Measurements from ENCODE around the gene PCDHGA8. TPM values are rescaled to one million over a fixed set of nuclear protein-coding genes. Genes with fewer than 3 reads are reported as not detected.
"Not testable (repeated sequence)": the region's sequence is repeated elsewhere in the genome, so short reads cannot be mapped to it uniquely, and the experiment has no call there.

Gene PCDHGA8
- polyA plus RNA-seq, 1 donor, result 0.19 TPM

GRCh38 chr5:141388661-141389060 is 3.8 kb upstream of the PCDHGA8 start:
- Histone ChIP-seq H3K27me3 (ENCODE audit: control insufficient read depth, insufficient read depth, low read length) (peaks cover 42% of the 10 kb centered on the region), H3K27ac (ENCODE audit: low read length) (no peak overlapping the region), H3K36me3 (ENCODE audit: control insufficient read depth, insufficient read depth, low read length) (no peaks in the 10 kb centered on the region), H3K4me1 (ENCODE audit: control insufficient read depth, insufficient read depth, low read length) (no peaks in the 10 kb centered on the region), H3K4me3 (ENCODE audit: low read length) (no peak overlapping the region), H3K9me3 (ENCODE audit: control insufficient read depth, low read depth, low read length) (peaks cover 48% of the 10 kb centered on the region)
- WGBS (ENCODE audit: insufficient coverage, low lambda C conversion rate), result 42% methylated on average over 3 of the region's 10 CpGs
- DNase-seq, result no peak

DNA sequence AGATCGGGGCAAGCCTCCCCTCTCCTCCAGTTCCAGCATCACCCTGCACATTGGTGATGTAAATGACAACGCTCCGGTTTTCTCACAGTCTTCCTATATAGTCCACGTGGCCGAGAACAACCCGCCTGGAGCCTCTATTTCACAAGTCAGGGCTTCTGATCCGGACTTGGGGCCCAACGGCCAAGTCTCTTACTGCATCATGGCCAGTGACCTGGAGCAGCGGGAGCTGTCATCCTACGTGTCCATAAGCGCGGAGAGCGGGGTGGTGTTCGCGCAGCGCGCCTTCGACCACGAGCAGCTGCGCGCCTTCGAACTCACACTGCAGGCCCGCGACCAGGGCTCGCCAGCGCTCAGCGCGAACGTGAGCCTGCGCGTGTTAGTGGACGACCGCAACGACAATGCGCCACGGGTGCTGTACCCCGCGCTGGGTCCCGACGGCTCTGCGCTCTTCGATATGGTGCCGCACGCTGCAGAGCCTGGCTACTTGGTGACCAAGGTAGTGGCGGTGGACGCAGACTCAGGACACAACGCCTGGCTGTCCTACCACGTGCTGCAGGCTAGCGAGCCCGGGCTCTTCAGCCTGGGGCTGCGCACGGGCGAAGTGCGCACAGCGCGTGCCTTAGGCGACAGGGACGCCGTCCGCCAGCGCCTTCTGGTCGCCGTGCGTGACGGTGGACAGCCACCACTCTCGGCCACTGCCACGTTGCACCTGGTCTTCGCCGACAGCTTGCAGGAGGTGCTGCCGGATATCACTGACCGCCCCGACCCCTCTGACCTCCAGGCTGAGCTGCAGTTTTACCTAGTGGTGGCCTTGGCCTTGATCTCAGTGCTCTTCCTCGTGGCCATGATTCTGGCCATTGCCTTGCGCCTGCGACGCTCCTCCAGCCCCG is 3.0 kb upstream of the PCDHGA8 start:
- WGBS (ENCODE audit: insufficient coverage, low lambda C conversion rate), result no CpG with 5 or more reads among the region's 77 CpGs
- H3K27me3 ChIP-seq (ENCODE audit: control insufficient read depth, insufficient read depth, low read length), result peaks cover 43% of the 10 kb centered on the region
- H3K4me1 ChIP-seq (ENCODE audit: control insufficient read depth, insufficient read depth, low read length), result no peaks in the 10 kb centered on the region
- H3K27ac ChIP-seq (ENCODE audit: low read length), result no peak overlapping the region
- no peak overlapping the region for H3K4me3 ChIP-seq (ENCODE audit: low read length)
- H3K9me3 ChIP-seq (ENCODE audit: control insufficient read depth, low read depth, low read length), result peaks cover 52% of the 10 kb centered on the region
- H3K36me3 ChIP-seq (ENCODE audit: control insufficient read depth, insufficient read depth, low read length), result no peaks in the 10 kb centered on the region
- no peak for DNase-seq

- no peak overlapping the region for H3K4me3 ChIP-seq (ENCODE audit: low read length)
- H3K27ac ChIP-seq (ENCODE audit: low read length), result no peak overlapping the region
- peaks cover 41% of the 10 kb centered on the region for H3K27me3 ChIP-seq (ENCODE audit: control insufficient read depth, insufficient read depth, low read length)
- peaks cover 56% of the 10 kb centered on the region for H3K9me3 ChIP-seq (ENCODE audit: control insufficient read depth, low read depth, low read length)
- 31% methylated on average over 3 of the region's 21 CpGs for WGBS (ENCODE audit: insufficient coverage, low lambda C conversion rate)
- no peaks in the 10 kb centered on the region for H3K4me1 ChIP-seq (ENCODE audit: control insufficient read depth, insufficient read depth, low read length)
- DNase-seq, result no peak
- H3K36me3 ChIP-seq (ENCODE audit: control insufficient read depth, insufficient read depth, low read length), result no peaks in the 10 kb centered on the region
Measured at GRCh38 chr5:141393267-141393666, 834 bp downstream of the PCDHGA8 start.

- not testable (repeated sequence) for H3K4me3 ChIP-seq (ENCODE audit: low read length); H3K27ac ChIP-seq (ENCODE audit: low read length); DNase-seq; H3K36me3 ChIP-seq (ENCODE audit: control insufficient read depth, insufficient read depth, low read length); H3K4me1 ChIP-seq (ENCODE audit: control insufficient read depth, insufficient read depth, low read length)
- H3K27me3 ChIP-seq (ENCODE audit: control insufficient read depth, insufficient read depth, low read length), result peaks cover 42% of the 10 kb centered on the region
- H3K9me3 ChIP-seq (ENCODE audit: control insufficient read depth, low read depth, low read length), result peaks cover 58% of the 10 kb centered on the region
- WGBS (ENCODE audit: insufficient coverage, low lambda C conversion rate), result no CpG with 5 or more reads among the region's 53 CpGs
Measured at GRCh38 chr5:141394401-141395187, 2.2 kb downstream of the PCDHGA8 start.

- not testable (repeated sequence) for H3K27ac ChIP-seq (ENCODE audit: low read length); H3K36me3 ChIP-seq (ENCODE audit: control insufficient read depth, insufficient read depth, low read length); H3K4me1 ChIP-seq (ENCODE audit: control insufficient read depth, insufficient read depth, low read length)
- DNase-seq, result peak in 1 of 2 donors; percentile 32
- H3K4me3 ChIP-seq (ENCODE audit: low read length), result peak within 1 kb of the TSS; percentile 26
- H3K9me3 ChIP-seq (ENCODE audit: control insufficient read depth, low read depth, low read length), result peaks cover 53% of the 10 kb centered on the region
- H3K27me3 ChIP-seq (ENCODE audit: control insufficient read depth, insufficient read depth, low read length), result peaks cover 47% of the 10 kb centered on the region
- WGBS (ENCODE audit: insufficient coverage, low lambda C conversion rate), result no CpG with 5 or more reads among the region's 43 CpGs
Measured at GRCh38 chr5:141397756-141398551, 5.5 kb downstream of the PCDHGA8 start, which contains the start of gene PCDHGB5. TSS of gene PCDHGB5 (plus strand) at chr5:141397947. CDS start at chr5:141398128, 181 bp downstream.

- no CpG with 5 or more reads among the region's 15 CpGs for WGBS (ENCODE audit: insufficient coverage, low lambda C conversion rate)
- Histone ChIP-seq H3K4me1 (ENCODE audit: control insufficient read depth, insufficient read depth, low read length) (no peaks in the 10 kb centered on the region), H3K27ac (ENCODE audit: low read length) (no peak overlapping the region), H3K27me3 (ENCODE audit: control insufficient read depth, insufficient read depth, low read length) (peaks cover 47% of the 10 kb centered on the region), H3K9me3 (ENCODE audit: control insufficient read depth, low read depth, low read length) (peaks cover 52% of the 10 kb centered on the region), H3K36me3 (ENCODE audit: control insufficient read depth, insufficient read depth, low read length) (no peaks in the 10 kb centered on the region), H3K4me3 (ENCODE audit: low read length) (no peak overlapping the region)
- no peak for DNase-seq
Measured at GRCh38 chr5:141398608-141399007, 6.2 kb downstream of the PCDHGA8 start.

- Histone ChIP-seq H3K4me3 (ENCODE audit: low read length) (no peak overlapping the region), H3K36me3 (ENCODE audit: control insufficient read depth, insufficient read depth, low read length) (no peaks in the 10 kb centered on the region), H3K27me3 (ENCODE audit: control insufficient read depth, insufficient read depth, low read length) (peaks cover 49% of the 10 kb centered on the region), H3K4me1 (ENCODE audit: control insufficient read depth, insufficient read depth, low read length) (no peaks in the 10 kb centered on the region), H3K27ac (ENCODE audit: low read length) (no peak overlapping the region), H3K9me3 (ENCODE audit: control insufficient read depth, low read depth, low read length) (peaks cover 46% of the 10 kb centered on the region)
- WGBS (ENCODE audit: insufficient coverage, low lambda C conversion rate), result no CpG with 5 or more reads among the region's 61 CpGs
- no peak for DNase-seq
Measured at GRCh38 chr5:141399555-141400258, 7.3 kb downstream of the PCDHGA8 start.

GRCh38 chr5:141402553-141403243 is 10.3 kb downstream of the PCDHGA8 start, which contains the start of gene PCDHGA9:
TSS of gene PCDHGA9 (plus strand) at chr5:141402778. CDS start at chr5:141402953, 175 bp downstream.
- Histone ChIP-seq H3K36me3 (ENCODE audit: control insufficient read depth, insufficient read depth, low read length) (no peaks in the 10 kb centered on the region), H3K9me3 (ENCODE audit: control insufficient read depth, low read depth, low read length) (peaks cover 41% of the 10 kb centered on the region), H3K27ac (ENCODE audit: low read length) (no peak within 1 kb of the TSS), H3K4me1 (ENCODE audit: control insufficient read depth, insufficient read depth, low read length) (no peaks in the 10 kb centered on the region), H3K27me3 (ENCODE audit: control insufficient read depth, insufficient read depth, low read length) (peaks cover 53% of the 10 kb centered on the region), H3K4me3 (ENCODE audit: low read length) (no peak within 1 kb of the TSS)
- DNase-seq, result no peak
- no CpG with 5 or more reads among the region's 27 CpGs for WGBS (ENCODE audit: insufficient coverage, low lambda C conversion rate)

GRCh38 chr5:141403387-141403786 is 11.0 kb downstream of the PCDHGA8 start:
- Histone ChIP-seq H3K4me1 (ENCODE audit: control insufficient read depth, insufficient read depth, low read length) (no peaks in the 10 kb centered on the region), H3K36me3 (ENCODE audit: control insufficient read depth, insufficient read depth, low read length) (no peaks in the 10 kb centered on the region), H3K27me3 (ENCODE audit: control insufficient read depth, insufficient read depth, low read length) (peaks cover 57% of the 10 kb centered on the region), H3K27ac (ENCODE audit: low read length) (no peak overlapping the region), H3K9me3 (ENCODE audit: control insufficient read depth, low read depth, low read length) (peaks cover 44% of the 10 kb centered on the region), H3K4me3 (ENCODE audit: low read length) (no peak overlapping the region)
- DNase-seq, result no peak
- no CpG with 5 or more reads among the region's 22 CpGs for WGBS (ENCODE audit: insufficient coverage, low lambda C conversion rate)

All from large intestine (tissue), 3 donors.